NCI-H524 (cell line): ENCODE measurements around the gene BTG1.

Experiments used
- DNase-seq, 2 experiments: peaks; one replicate each; lab custom pipeline; 2025; lab: John Stamatoyannopoulos, UW

BTG1 gene

GRCh38 chr12:92145731-92146496 lies at the start of gene BTG1:
TSS of gene BTG1 (minus strand) at chr12:92145846. CDS start at chr12:92145535, 311 bp downstream.
- peak; percentile 99 for DNase-seq

- DNase-seq: no peak
Measured at GRCh38 chr12:92194561-92194960, 48.9 kb upstream of the BTG1 start.

- DNase-seq: peak; percentile 5 to 78
Measured at GRCh38 chr12:92193846-92194245, 48.2 kb upstream of the BTG1 start.

- DNase-seq: peak in 1 of 2 experiments; percentile 11
Measured at GRCh38 chr12:92193063-92193462, 47.4 kb upstream of the BTG1 start.

- no peak for DNase-seq
Measured at GRCh38 chr12:92192360-92192759, 46.7 kb upstream of the BTG1 start.

GRCh38 chr12:92191061-92191460 lies 45.4 kb upstream of the BTG1 start:
- no peak for DNase-seq

GRCh38 chr12:92188517-92189188 lies 43.0 kb upstream of the BTG1 start:
- DNase-seq: no peak

GRCh38 chr12:92186038-92186470 lies 40.4 kb upstream of the BTG1 start:
- no peak for DNase-seq

GRCh38 chr12:92185052-92185451 lies 39.4 kb upstream of the BTG1 start:
- DNase-seq: no peak

GRCh38 chr12:92183575-92183974 lies 37.9 kb upstream of the BTG1 start:
- no peak for DNase-seq

- no peak for DNase-seq
Measured at GRCh38 chr12:92178340-92178739, 32.7 kb upstream of the BTG1 start.

- DNase-seq: no peak
Measured at GRCh38 chr12:92176646-92177045, 31.0 kb upstream of the BTG1 start.

- no peak for DNase-seq
Measured at GRCh38 chr12:92175961-92176360, 30.3 kb upstream of the BTG1 start.

GRCh38 chr12:92170050-92170449 lies 24.4 kb upstream of the BTG1 start:
- no peak for DNase-seq

- no peak for DNase-seq
Measured at GRCh38 chr12:92167075-92167474, 21.4 kb upstream of the BTG1 start.

GRCh38 chr12:92164712-92165111 lies 19.1 kb upstream of the BTG1 start:
- DNase-seq: no peak

GRCh38 chr12:92162079-92162478 lies 16.4 kb upstream of the BTG1 start:
- no peak for DNase-seq

- DNase-seq: no peak
Measured at GRCh38 chr12:92158796-92159439, 13.3 kb upstream of the BTG1 start.

- no peak for DNase-seq
Measured at GRCh38 chr12:92156704-92157395, 11.2 kb upstream of the BTG1 start.

GRCh38 chr12:92156139-92156538 lies 10.5 kb upstream of the BTG1 start:
- DNase-seq: no peak

- no peak for DNase-seq
Measured at GRCh38 chr12:92155733-92156132, 10.1 kb upstream of the BTG1 start.

- no peak for DNase-seq
Measured at GRCh38 chr12:92151916-92152315, 6.3 kb upstream of the BTG1 start.
